OCI-M1 (cell line): ENCODE data around the gene LY6G5C.
"Not testable (repeated sequence)": the region's sequence is repeated elsewhere in the genome, so short reads cannot be mapped to it uniquely, and the experiment has no call there.

Experiments used
- DNase-seq: peaks from one replicate; lab custom pipeline; 2025; lab: John Stamatoyannopoulos, UW

LY6G5C gene

DNA sequence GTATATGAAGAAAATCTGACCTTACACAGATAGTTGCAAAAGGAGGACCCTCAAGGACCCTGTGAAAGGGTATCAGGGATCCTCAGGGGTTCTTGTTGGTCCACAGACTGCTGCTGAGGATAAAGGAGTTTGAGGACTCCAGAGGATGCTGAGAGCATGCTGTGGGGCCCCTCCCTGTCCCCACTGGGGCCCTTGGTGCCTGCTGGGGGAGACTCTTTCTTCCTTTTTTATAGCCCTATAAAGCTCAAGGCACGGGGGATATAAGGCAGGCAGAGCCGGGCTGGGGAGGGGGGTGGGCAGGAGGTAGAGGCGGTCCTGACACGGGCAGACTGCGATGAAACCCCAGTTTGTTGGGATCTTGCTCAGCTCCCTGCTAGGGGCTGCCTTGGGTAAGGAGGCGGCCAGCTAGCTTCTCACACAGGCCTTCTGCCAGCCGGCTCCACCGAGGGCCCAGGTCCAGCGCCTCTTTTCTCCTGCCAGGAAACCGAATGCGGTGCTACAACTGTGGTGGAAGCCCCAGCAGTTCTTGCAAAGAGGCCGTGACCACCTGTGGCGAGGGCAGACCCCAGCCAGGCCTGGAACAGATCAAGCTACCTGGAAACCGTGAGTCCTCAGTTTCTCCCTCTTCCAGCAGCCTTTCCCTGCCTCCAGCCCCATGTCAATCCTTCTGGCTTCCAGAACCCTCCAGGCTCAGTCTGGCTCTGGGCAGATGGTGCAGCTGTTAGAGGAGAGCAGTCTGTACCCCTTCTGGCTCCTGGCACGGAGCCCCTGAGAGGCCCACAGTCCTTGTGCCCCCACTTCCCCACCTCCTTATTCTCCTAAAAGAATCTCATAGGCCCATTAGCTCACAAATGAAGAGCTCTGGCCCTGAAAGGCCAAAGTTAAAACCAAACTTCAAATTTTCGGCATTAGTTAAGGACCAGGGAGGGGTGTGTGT, 34.4 kb upstream of the LY6G5C start, which contains the start of gene LY6G6D:
Gene LY6G6D (plus strand): TSS at position 327 of the 937 bp plus-strand sequence. CDS start 8 bp downstream, at position 335.
- DNase-seq, result no peak

- DNase-seq, result no peak
Measured at GRCh38 chr6:31713991-31714684, 33.3 kb upstream of the LY6G5C start.

DNA sequence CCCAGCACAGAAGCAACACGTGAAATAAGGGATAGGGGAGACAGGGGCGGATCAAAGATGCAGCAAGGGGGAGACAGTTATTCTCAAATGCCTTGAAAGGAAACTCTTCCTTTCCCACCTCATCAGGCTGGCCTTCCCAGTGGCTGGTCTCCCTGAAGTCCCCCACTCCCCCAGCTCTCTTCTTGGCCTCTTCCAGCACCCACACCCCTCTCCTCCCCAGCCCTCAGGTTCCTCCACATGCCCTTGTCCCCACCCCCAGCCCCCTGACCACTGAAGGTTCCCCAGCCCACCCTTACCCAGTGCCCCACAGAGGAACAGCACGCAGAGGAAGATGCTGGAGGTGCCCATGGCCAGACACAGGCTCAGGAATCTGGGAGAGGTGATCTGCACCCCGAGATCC, 32.6 kb upstream of the LY6G5C start:
- DNase-seq, result no peak

GRCh38 chr6:31712296-31712695, 31.4 kb upstream of the LY6G5C start:
- DNase-seq, result no peak

DNA sequence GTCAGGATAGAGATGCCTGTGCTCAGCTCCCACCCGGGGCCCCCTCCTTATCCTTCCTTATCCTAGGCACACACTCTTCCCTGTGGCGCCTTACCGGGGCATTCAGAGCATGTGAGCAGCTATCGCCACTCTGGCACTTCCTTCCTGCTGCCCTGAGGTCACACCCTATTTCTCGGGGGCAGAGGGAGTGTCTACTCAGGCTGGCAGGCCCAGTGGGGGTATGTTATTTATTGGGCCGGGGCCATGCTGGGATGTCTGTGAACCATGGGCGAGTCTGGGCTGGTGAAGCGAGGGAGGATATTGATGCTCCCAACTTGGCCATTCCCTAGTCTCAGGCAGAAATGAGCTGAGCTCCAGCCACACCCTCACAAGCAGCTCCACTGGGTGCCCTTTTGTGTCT, 30.4 kb upstream of the LY6G5C start:
- peak; percentile 34 for DNase-seq

GRCh38 chr6:31710523-31711219, 29.8 kb upstream of the LY6G5C start:
- no peak for DNase-seq

DNA sequence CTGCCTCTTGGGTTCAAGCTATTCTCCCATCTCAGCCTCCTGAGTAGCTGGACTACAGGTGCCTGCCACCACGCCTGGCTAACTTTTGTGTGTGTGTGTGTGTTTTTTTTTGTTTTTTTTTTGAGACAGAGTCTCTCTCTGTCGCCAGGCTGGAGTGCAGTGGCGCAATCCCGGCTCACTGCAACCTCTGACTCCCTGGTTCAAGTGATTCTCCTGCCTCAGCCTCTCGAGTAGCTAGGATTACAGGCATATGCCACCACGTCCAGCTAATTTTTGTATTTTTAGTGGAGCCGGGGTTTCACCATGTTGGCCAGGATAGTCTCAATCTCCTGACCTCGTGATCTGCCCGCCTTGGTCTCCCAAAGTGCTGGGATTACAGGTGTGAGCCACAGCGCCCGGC, 28.3 kb upstream of the LY6G5C start:
- not testable (repeated sequence) for DNase-seq

GRCh38 chr6:31708224-31708623, 27.4 kb upstream of the LY6G5C start:
- no peak for DNase-seq

DNA sequence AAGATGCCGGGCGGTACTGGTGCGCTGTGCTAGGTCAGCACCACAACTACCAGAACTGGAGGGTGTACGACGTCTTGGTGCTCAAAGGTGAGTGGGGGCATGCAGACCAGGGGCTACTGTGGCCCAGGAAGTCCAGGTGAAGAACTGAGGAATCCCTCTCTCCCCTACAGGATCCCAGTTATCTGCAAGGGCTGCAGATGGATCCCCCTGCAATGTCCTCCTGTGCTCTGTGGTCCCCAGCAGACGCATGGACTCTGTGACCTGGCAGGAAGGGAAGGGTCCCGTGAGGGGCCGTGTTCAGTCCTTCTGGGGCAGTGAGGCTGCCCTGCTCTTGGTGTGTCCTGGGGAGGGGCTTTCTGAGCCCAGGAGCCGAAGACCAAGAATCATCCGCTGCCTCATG, 26.8 kb upstream of the LY6G5C start:
- DNase-seq, result no peak

- no peak for DNase-seq
Measured at GRCh38 chr6:31706599-31706998, 25.7 kb upstream of the LY6G5C start, which contains the start of gene LY6G6F. LY6G6F (plus strand) TSS chr6:31706866; CDS start chr6:31706907, 41 bp downstream.

DNA sequence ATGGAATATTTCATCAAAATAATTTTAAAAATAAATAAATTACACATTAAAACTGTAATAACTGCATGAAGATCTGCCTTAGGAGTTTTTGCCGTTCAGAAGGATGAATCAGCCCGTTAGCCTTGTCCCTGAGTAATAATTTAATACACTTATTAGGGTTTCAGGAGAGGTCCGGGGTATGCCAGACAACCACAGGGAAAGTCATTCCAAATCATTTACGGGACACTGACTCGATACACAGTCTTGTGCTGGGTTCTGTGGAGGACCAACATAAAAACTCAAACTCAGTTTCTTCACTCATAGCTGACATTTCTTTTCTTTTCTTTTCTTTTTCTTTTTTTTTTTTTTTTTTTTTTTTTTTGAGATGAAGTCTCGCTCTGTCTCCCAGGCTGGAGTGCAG, 25.1 kb upstream of the LY6G5C start:
- DNase-seq, result no peak

GRCh38 chr6:31702819-31703716, 22.2 kb upstream of the LY6G5C start, which contains the start of gene ABHD16A:
ABHD16A (minus strand) TSS chr6:31703324; CDS start chr6:31703281, 43 bp downstream.
- peak; percentile 99 for DNase-seq

GRCh38 chr6:31702405-31702818, 21.5 kb upstream of the LY6G5C start:
- no peak for DNase-seq

GRCh38 chr6:31701666-31702404, 21.0 kb upstream of the LY6G5C start:
- peak; percentile 68 for DNase-seq

DNA sequence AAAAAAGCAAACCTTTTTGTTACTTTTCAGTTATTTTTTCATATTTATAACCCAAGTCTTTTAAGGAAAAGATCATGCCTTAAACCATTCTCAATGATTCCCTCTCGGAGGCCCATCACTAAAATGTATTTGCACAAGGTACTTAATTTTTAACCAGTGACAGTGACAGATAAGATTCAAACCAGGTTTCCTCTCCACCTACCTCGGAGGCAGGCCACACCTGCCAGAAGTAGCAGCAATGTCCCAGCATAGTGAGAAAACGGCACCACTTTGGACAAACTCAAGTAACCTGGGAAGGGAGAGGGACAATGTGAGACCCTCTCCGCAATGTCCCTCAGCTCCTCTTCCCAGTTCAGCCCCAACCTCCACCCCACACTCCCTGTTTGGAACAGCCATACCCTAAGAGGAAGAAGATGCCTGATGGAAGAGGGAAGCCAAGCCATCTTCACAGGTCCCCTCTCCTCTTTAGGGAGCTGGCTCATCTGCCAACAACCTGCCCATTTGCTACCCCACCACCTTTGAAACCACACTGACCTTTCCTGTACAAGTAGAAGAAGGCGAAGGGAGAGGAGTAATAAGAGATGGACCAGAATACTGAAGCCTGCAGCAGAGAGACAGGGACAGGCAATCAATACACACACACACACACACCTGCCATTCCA, 20.0 kb upstream of the LY6G5C start:
- no peak for DNase-seq

DNA sequence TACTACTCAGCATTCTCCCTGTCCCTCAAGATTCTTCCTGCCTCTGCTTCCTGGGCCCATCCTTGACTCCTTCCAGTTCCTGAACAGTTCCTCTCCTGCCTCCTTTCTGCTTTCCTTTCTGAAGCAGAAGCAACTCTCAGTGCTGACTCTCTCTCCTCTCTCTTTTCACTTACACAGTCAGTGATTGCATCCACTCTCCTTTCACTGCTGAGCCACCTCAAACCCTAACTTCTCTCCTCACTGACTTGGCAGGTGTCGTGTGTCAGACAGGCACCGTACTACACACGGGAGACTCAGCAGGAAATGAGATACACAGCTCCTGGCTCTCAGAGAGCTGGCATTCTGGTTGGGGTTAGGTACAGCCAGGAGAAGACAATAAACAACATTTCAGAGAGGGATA, 16.7 kb upstream of the LY6G5C start:
- no peak for DNase-seq

GRCh38 chr6:31693535-31693934, 12.7 kb upstream of the LY6G5C start:
- no peak for DNase-seq

DNA sequence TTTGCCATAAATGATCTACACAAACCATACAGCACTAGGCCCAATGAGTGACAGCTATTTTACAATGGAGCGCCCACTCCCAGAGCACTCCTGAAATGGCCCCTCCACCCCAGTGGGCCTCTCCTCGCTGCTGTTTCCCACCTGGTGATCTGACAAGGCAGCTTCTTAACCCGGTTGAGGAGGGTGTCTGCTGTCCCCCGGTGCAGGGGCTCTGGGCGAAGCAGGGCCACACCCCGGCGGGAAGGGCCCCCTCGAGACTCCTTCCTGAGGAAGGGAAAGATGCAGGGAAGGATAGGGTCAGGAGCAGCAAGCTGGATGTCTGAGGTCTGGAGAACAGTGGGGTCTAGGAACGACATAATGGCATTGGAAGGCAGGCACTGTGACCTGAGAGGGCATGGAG, 12.0 kb upstream of the LY6G5C start:
- DNase-seq, result no peak

DNA sequence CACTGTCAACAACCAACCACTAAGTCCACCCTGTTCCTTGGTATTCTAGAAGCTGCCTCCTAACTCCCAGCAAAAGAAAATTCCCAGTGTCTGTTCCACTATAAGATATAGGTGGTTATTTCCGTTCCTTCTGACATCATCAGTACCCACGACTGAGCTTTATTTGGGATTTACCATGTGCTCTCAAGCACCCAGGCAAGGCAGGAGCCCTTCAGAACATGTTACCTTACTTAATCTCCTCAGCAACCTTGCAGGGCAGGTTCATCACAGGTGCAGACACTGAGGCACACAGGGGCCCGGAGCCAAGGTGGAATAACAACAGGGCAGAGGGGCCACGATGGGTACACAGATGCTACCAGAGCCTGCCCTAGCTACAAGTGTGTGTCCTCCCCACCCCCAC, 11.5 kb upstream of the LY6G5C start:
- no peak for DNase-seq

GRCh38 chr6:31691564-31692108, 10.8 kb upstream of the LY6G5C start:
- no peak for DNase-seq
